PC-3 (cell line): Measurements from ENCODE around the gene ARF1. TPM values are rescaled to one million over a fixed set of nuclear protein-coding genes. Genes with fewer than 3 reads are reported as not detected.

Experiments used
- ATAC-seq: fragments of 200-7000 bp; cut with Tn5 transposase; 2 replicates; pipeline ENCODE4 v1.9.1; 2020; ENCODE audit warnings: mild to moderate bottlenecking, moderate library complexity
- BruUV-seq: library from RNA; stranded (reverse); fragments of 400-500 nt; replicated peaks from 2 replicates; lab custom pipeline; 2021; lab: Mats Ljungman, UMichigan
- CTCF ChIA-PET: fragments of 300-600 bp; sonication (Branson Sonifier 250); formaldehyde crosslinking; loops from one replicate; lab custom pipeline; 2022; ENCODE audit warnings: antibody characterized with exemption; lab: Charles Lee
- POLR2A ChIA-PET: fragments of 300-600 bp; sonication (Branson Sonifier 250); formaldehyde crosslinking; loops from one replicate; lab custom pipeline; 2022; ENCODE audit warnings: antibody characterized with exemption; ENCODE audit not compliant: unreplicated experiment; lab: Charles Lee
- DNase-seq: peaks from one replicate; pipeline ENCODE4 v3.0.0-alpha.2; 2015
- H2AFZ ChIP-seq: fragments of 300-600 bp; sonication (generic); 2 replicates; pipeline ENCODE4 v1.6.0; 2016; ENCODE audit warnings: antibody characterized with exemption, low read length
- H3F3A ChIP-seq: fragments of 300-600 bp; sonication (generic); one replicate; pipeline ENCODE4 v1.6.0; 2017; ENCODE audit warnings: antibody characterized with exemption, low read length, control low read depth, mild to moderate bottlenecking; ENCODE audit not compliant: unreplicated experiment
- H3K27ac ChIP-seq: fragments of 300-600 bp; sonication (generic); 2 replicates; pipeline ENCODE4 v1.5.1; 2016; ENCODE audit warnings: mild to moderate bottlenecking, low read length
- H3K27me3 ChIP-seq: fragments of 300-600 bp; sonication (generic); 2 replicates; pipeline ENCODE4 v1.6.1; 2016; ENCODE audit warnings: low read length, mixed read lengths
- H3K36me3 ChIP-seq: fragments of 300-600 bp; sonication (generic); 2 replicates; pipeline ENCODE4 v1.6.1; 2016; ENCODE audit warnings: low read depth, mixed run types, low read length, mixed read lengths
- H3K4me1 ChIP-seq: fragments of 300-600 bp; sonication (generic); 2 replicates; pipeline ENCODE4 v1.5.1; 2016; ENCODE audit warnings: low read length; ENCODE audit not compliant: insufficient read depth
- H3K4me2 ChIP-seq: fragments of 300-600 bp; sonication (generic); 2 replicates; pipeline ENCODE4 v1.6.0; 2016; ENCODE audit warnings: low read length
- H3K4me3 ChIP-seq: fragments of 300-600 bp; sonication (generic); 2 replicates; pipeline ENCODE4 v1.5.1; 2016; ENCODE audit warnings: mild to moderate bottlenecking, low read length, mixed read lengths
- H3K79me2 ChIP-seq: fragments of 300-600 bp; sonication (generic); 2 replicates; pipeline ENCODE4 v1.6.1; 2017; ENCODE audit warnings: low read length, mixed read lengths
- H3K9ac ChIP-seq: fragments of 300-600 bp; sonication (generic); 2 replicates; pipeline ENCODE4 v1.6.0; 2016; ENCODE audit warnings: mild to moderate bottlenecking, low read length
- H3K9me2 ChIP-seq: fragments of 300-600 bp; sonication (generic); replicated peaks from 2 replicates; pipeline ENCODE4 v1.6.1; 2016; ENCODE audit warnings: mixed run types, low read length, mixed read lengths
- H3K9me3 ChIP-seq: fragments of 300-600 bp; sonication (generic); 2 replicates; pipeline ENCODE4 v1.6.1; 2016; ENCODE audit warnings: low read length, mixed read lengths
- H4K20me1 ChIP-seq: fragments of 300-600 bp; sonication (generic); 2 replicates; pipeline ENCODE4 v1.6.1; 2016; ENCODE audit warnings: low read length, mixed read lengths
- CTCF ChIP-seq: fragments of 300-600 bp; sonication (generic); conservative IDR thresholded peaks from 2 replicates; pipeline ENCODE4 v1.5.1; 2017; ENCODE audit warnings: antibody characterized with exemption, low read depth, mild to moderate bottlenecking, low read length
- EZH2 ChIP-seq: fragments of 300-600 bp; sonication (generic); IDR thresholded peaks from one replicate; pipeline ENCODE4 v1.6.1; 2017; ENCODE audit warnings: antibody characterized with exemption, mild to moderate bottlenecking, low read length; ENCODE audit not compliant: unreplicated experiment
- EZH2phosphoT487 ChIP-seq: fragments of 300-600 bp; sonication (generic); IDR thresholded peaks from 2 replicates; pipeline ENCODE4 v1.6.1; 2018; ENCODE audit warnings: mild to moderate bottlenecking, antibody characterized with exemption, low read length, borderline replicate concordance
- intact Hi-C: fragments of 100-400 bp; cut with micrococcal nuclease; formaldehyde crosslinking; loops from 2 replicates; pipeline ENCODE4 v1.9.0; 2023
- total RNA-seq: library from RNA; depleted of rRNA; stranded (reverse); fragments of >200 nt; gene quantifications from 2 replicates; pipeline ENCODE4 v1.2.3, GENCODE V29; 2014

The ARF1 gene
- total RNA-seq, 1 experiment from 2014 or later: 688 TPM

DNA sequence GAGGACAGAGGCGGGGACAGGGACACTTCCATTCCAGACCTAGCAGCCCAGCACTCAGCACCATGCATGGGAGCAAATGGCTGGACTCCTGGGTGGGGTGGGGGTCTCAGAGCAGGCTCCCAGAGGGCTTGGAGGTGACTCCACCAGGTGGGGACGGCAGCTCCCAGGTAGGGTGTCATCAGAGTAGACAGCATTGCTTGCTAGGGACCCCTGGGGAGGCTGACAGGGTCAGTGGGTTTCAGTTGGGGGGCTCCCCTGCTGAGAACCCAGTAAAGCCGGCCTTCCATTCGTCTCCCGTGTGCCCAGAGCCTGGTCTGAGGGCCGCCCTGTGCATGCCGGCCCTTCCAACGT, 62.5 kb downstream of the ARF1 start:
- Histone ChIP-seq H3K36me3 (peaks cover 13% of the 10 kb centered on the region), H3K9me3 (no peaks in the 10 kb centered on the region), H3K9me2 (no peaks in the 10 kb centered on the region), H3K4me2 (no peak overlapping the region), H2AFZ (no peak overlapping the region), H3K4me3 (no peak overlapping the region), H4K20me1 (peaks cover 57% of the 10 kb centered on the region), H3K4me1 (peaks cover 23% of the 10 kb centered on the region), H3K79me2 (peaks cover 76% of the 10 kb centered on the region), H3K27ac (no peak overlapping the region), H3F3A (no peaks in the 10 kb centered on the region), H3K27me3 (no peaks in the 10 kb centered on the region), H3K9ac (no peak overlapping the region)
- TF ChIP-seq CTCF: no peak
- no peak for TF ChIP-seq EZH2
- no peak for TF ChIP-seq EZH2phosphoT487
- no TSS peak for BruUV-seq
- no peak for DNase-seq
- ChIA-PET POLR2A (no interaction called here), CTCF (no interaction called here)
- intact Hi-C loops: loop anchor here (5.0 kb wide), 1 partner anchor 262 kb away; the partner anchor contains the start of gene TRIM11
- ATAC-seq: no peak

DNA sequence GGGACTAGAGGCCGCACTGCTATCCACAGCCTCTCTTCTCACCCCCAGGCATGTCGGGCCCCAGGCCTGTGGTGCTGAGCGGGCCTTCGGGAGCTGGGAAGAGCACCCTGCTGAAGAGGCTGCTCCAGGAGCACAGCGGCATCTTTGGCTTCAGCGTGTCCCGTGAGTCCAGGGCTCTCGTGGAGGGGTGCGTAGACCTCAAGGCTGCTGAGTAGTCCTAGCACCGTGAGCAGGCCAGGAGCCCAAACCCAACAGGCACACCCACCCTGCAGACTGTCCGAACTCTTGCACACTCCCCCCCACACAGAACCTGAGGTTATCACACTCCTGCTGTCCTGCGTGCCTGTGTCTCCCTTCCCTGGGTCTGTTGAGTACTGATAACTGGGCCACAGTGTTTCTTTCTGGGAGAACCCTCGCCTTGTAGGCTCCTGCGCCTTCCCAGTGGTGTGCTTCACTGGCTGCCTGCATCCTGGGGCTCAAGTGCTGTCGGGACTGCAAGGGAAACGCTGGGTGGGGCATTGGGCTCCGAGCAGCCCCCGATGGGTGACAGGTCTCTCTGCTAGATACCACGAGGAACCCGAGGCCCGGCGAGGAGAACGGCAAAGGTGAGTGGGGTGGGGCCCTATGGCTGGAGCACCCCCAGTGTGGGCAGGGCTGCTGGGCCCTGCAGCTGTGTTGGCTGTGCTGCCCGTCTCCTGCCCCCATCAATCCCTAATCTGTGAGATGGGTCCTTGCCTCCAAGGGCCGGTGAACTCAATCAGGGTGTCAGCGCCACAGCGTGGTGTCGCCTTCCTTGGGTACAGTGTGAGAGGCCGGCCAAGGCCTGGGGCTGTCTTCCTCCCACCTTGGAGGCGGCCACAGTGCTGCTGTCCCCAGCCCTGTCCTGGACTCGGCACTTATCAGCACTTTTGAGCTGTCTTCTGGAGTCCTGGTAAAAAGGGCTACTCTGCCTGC, 63.2 kb downstream of the ARF1 start:
- TF ChIP-seq CTCF (no peak), EZH2phosphoT487 (no peak), EZH2 (no peak)
- Histone ChIP-seq H3K9me3 (no peaks in the 10 kb centered on the region), H3K9me2 (no peaks in the 10 kb centered on the region), H3K4me3 (no peak overlapping the region), H3K9ac (no peak overlapping the region), H3F3A (no peaks in the 10 kb centered on the region), H3K4me2 (no peak overlapping the region), H3K27me3 (no peaks in the 10 kb centered on the region), H3K36me3 (peaks cover 13% of the 10 kb centered on the region), H3K79me2 (peaks cover 70% of the 10 kb centered on the region), H3K27ac (no peak overlapping the region), H2AFZ (no peak overlapping the region), H4K20me1 (peaks cover 57% of the 10 kb centered on the region), H3K4me1 (peaks cover 23% of the 10 kb centered on the region)
- CTCF ChIA-PET: no interaction called here
- intact Hi-C loops: no loop called here
- ATAC-seq (no peak), DNase-seq (no peak)
- POLR2A ChIA-PET: interaction anchor here (0.6 kb wide), 1 partner anchor 20 kb away, joined by 3 read pairs; the partner anchor contains the start of gene IBA57
- no TSS peak for BruUV-seq
